K562 (cell line): Measurements from ENCODE around the gene DPH7. TPM values are rescaled to one million over a fixed set of nuclear protein-coding genes. Genes with fewer than 3 reads are reported as not detected.
A peak's percentile ranks its signal among the peaks of the same experiment; 100 is the strongest.

Experiments
- CHAMP1 ChIP-seq: fragments of 450-650 bp; IDR thresholded peaks from 2 replicates; pipeline ENCODE4 v1.6.1; 2016; ENCODE audit warnings: mild to moderate bottlenecking
- DIDO1 ChIP-seq: fragments of 450-650 bp; IDR thresholded peaks from 2 replicates; pipeline ENCODE4 v1.6.1; 2016; ENCODE audit warnings: low read depth, missing biosample characterization, missing genetic modification characterization
- DLX4 ChIP-seq: fragments of 250-450 bp; sonication (Bioruptor Pico); IDR thresholded peaks from 2 replicates; pipeline ENCODE4 v1.6.1; 2021; ENCODE audit warnings: mild to moderate bottlenecking
- EWSR1 ChIP-seq: fragments of 450-650 bp; IDR thresholded peaks from 2 replicates; pipeline ENCODE4 v1.6.1; 2018; ENCODE audit warnings: borderline replicate concordance, mild to moderate bottlenecking, low read depth, moderate library complexity; ENCODE audit not compliant: partially characterized antibody
- HMGN3 ChIP-seq: IDR thresholded peaks from 2 replicates; pipeline ENCODE4 v1.6.1; 2011; ENCODE audit warnings: borderline replicate concordance, low read depth, mild to moderate bottlenecking, mixed read lengths, low read length; ENCODE audit not compliant: insufficient read length; ENCODE audit errors: extremely low read depth
- KLF13 ChIP-seq: fragments of 450-650 bp; IDR thresholded peaks from 2 replicates; pipeline ENCODE4 v1.6.1; 2016; ENCODE audit warnings: missing genetic modification characterization, low read depth, mild to moderate bottlenecking, missing compliant biosample characterization, moderate library complexity, borderline replicate concordance
- NCOA6 ChIP-seq: fragments of 450-650 bp; IDR thresholded peaks from 2 replicates; pipeline ENCODE4 v1.6.1; 2017; ENCODE audit warnings: mild to moderate bottlenecking
- NFIX ChIP-seq: fragments of 250-450 bp; sonication (Bioruptor Pico); IDR thresholded peaks from 2 replicates; pipeline ENCODE4 v1.4.0; 2020; ENCODE audit warnings: low read depth, mild to moderate bottlenecking, moderate library complexity
- POLR2G ChIP-seq: fragments of 200-400 bp; formaldehyde crosslinking; IDR thresholded peaks from 2 replicates; pipeline ENCODE4 v1.6.1; 2017; ENCODE audit warnings: low read depth, mild to moderate bottlenecking, antibody characterized with exemption, low read length, moderate library complexity
- THRB ChIP-seq: fragments of 450-650 bp; formaldehyde crosslinking; conservative IDR thresholded peaks from 2 replicates; pipeline ENCODE4 v1.4.0; 2022; ENCODE audit warnings: mild to moderate bottlenecking, missing genetic modification characterization
- ZBTB9 ChIP-seq: fragments of 450-650 bp; formaldehyde crosslinking; IDR thresholded peaks from 2 replicates; pipeline ENCODE4 v1.4.0; 2020; ENCODE audit warnings: mild to moderate bottlenecking, moderate library complexity
- ZC3H4 ChIP-seq: sonication (generic); formaldehyde crosslinking; IDR thresholded peaks from 2 replicates; pipeline ENCODE4 v1.9.0; 2021; ENCODE audit warnings: missing genetic modification reagents, borderline replicate concordance
- ZNF143 ChIP-seq: sonication (generic); formaldehyde crosslinking; IDR thresholded peaks from 2 replicates; pipeline ENCODE4 v1.9.0; 2022; ENCODE audit warnings: mild to moderate bottlenecking, missing genetic modification reagents
- ZNF24 ChIP-seq: fragments of 450-650 bp; IDR thresholded peaks from 2 replicates; pipeline ENCODE4 v1.6.1; 2016
- ZNF395 ChIP-seq: fragments of 200-800 bp; sonication (Bioruptor generic); IDR thresholded peaks from 2 replicates; pipeline ENCODE4 v1.6.1; 2017; ENCODE audit warnings: missing genetic modification characterization, missing compliant biosample characterization
- ZNF512 ChIP-seq: IDR thresholded peaks from 2 replicates; pipeline ENCODE4 v1.6.1; 2016; ENCODE audit warnings: missing genetic modification characterization, missing compliant biosample characterization
- ZZZ3 ChIP-seq: fragments of 450-650 bp; IDR thresholded peaks from 2 replicates; pipeline ENCODE4 v1.6.1; 2016; ENCODE audit warnings: antibody characterized with exemption, mild to moderate bottlenecking, moderate library complexity
- polyA plus RNA-seq, 8 experiments: library from polyadenylated mRNA; depleted of rRNA in 4 of 8; stranded (reverse) in 5 of 8; unstranded in 3 of 8; fragments of >200 nt; fragmentation: Nextera tagmentation in 2 of 8; fragmentation: Illumina TruSeq in 1 of 8; extraction: Ambion mirVana in 2 of 8; extraction: Trizol in 1 of 8; gene quantifications; 2 replicates each; pipeline versions ENCODE4 v1.2.1 to v1.2.3, GENCODE V29; 2011 to 2014; ENCODE audit warnings: inconsistent platforms in 1 of 8, missing spikeins in 1 of 8
- total RNA-seq, 7 experiments: library from RNA; depleted of rRNA in 6 of 7; stranded (reverse); fragments of >200 nt in 6 of 7; fragmentation: Illumina TruSeq in 2 of 7; extraction: Trizol in 2 of 7; gene quantifications; 2 replicates each; pipeline versions ENCODE4 v1.2.1 to v1.2.3, GENCODE V29; 2011 to 2021; ENCODE audit warnings: low replicate concordance in 1 of 7

DPH7 gene
- total and polyA plus RNA-seq, 9 of the 15 experiments (the other 6 are each of a cell fraction or from before 2014, with no cell fraction given): 13.9 to 68.6 (median 41.3) TPM

GRCh38 chr9:137618105-137619067 is 39.7 kb upstream of the DPH7 start, which contains the start of gene EHMT1 (continued):
- TF ChIP-seq DIDO1 (tag): peak; percentile 86
- no peak for TF ChIP-seq CHAMP1
- TF ChIP-seq KLF13 (tag): no peak
- no peak for TF ChIP-seq DLX4 (CRISPR knock-in tag)
- peak; percentile 95 for TF ChIP-seq POLR2G
- no peak for TF ChIP-seq EWSR1
- no peak for TF ChIP-seq NFIX (CRISPR knock-in tag)
- no peak for TF ChIP-seq ZNF143
- TF ChIP-seq ZNF24: no peak
- TF ChIP-seq ZZZ3: peak; percentile 81; the same call in 1 of the 2 replicates
- 0 out of 2 replicates have a peak, but pooled peaks have one; percentile 37 for TF ChIP-seq THRB (CRISPR knock-in tag)
- TF ChIP-seq ZBTB9 (CRISPR knock-in tag): peak; percentile 75; the same call in 1 of the 2 replicates
- peak; percentile 63 for TF ChIP-seq HMGN3
- TF ChIP-seq NCOA6: no peak
- TF ChIP-seq ZNF512 (tag): no peak
- no peak for TF ChIP-seq ZC3H4 (CRISPR knock-in tag)
- peak; percentile 81 for TF ChIP-seq ZNF395 (CRISPR knock-in tag)
